ENCODE measurements around the gene DHRS12. TPM values are rescaled to one million over a fixed set of nuclear protein-coding genes. Genes with fewer than 3 reads are reported as not detected.

The DHRS12 gene
- total RNA-seq, 1 experiment from 2014 or later: 8.8 TPM

- Histone ChIP-seq H3K18ac (ENCODE audit: insufficient read length, low read depth, low read length) (no peak overlapping the region), H4K8ac (replicated peaks; ENCODE audit: insufficient read length, low read depth, low read length) (no peak overlapping the region), H2AFZ (ENCODE audit: low read length) (no peak overlapping the region), H3K23me2 (ENCODE audit: insufficient read length, low read depth, low read length, poor library complexity, severe bottlenecking) (no peaks in the 10 kb centered on the region), H3K79me1 (ENCODE audit: insufficient read depth, low read depth, low read length, poor library complexity, severe bottlenecking) (no peaks in the 10 kb centered on the region), H3K14ac (ENCODE audit: insufficient read depth, low read length) (no peak overlapping the region), H3K4me2 (ENCODE audit: insufficient read depth, insufficient read length, low read length) (no peak overlapping the region), H3K56ac (ENCODE audit: insufficient read length, low read depth, low read length) (no peak overlapping the region), H4K20me1 (ENCODE audit: control insufficient read depth, insufficient read depth, insufficient read length) (no peaks in the 10 kb centered on the region), H3K4me1 (ENCODE audit: insufficient read depth, low read length) (no peaks in the 10 kb centered on the region), H4K91ac (ENCODE audit: insufficient read length, low read depth, low read length) (no peak overlapping the region), H4K5ac (ENCODE audit: insufficient read length, low read depth, low read length) (no peak overlapping the region), H3K27ac (ENCODE audit: insufficient read length, low read depth, low read length) (no peak overlapping the region), H3K9me3 (ENCODE audit: control insufficient read depth, low read depth, low read length) (no peaks in the 10 kb centered on the region), H2BK120ac (ENCODE audit: low read depth, low read length, poor library complexity, severe bottlenecking) (no peak overlapping the region), H3K27me3 (ENCODE audit: insufficient read depth, low read length) (no peaks in the 10 kb centered on the region), H3K9ac (ENCODE audit: extremely low read depth, insufficient read length, low read length) (no peak overlapping the region), H2BK5ac (ENCODE audit: insufficient read length, low read length) (no peak overlapping the region), H3K23ac (ENCODE audit: insufficient read length, low read depth, low read length) (no peak overlapping the region), H2BK20ac (ENCODE audit: low read depth, low read length, poor library complexity, severe bottlenecking) (no peak overlapping the region), H2BK12ac (ENCODE audit: insufficient read length, low read depth, low read length) (no peak overlapping the region), H2BK15ac (ENCODE audit: low read depth, low read length) (no peak overlapping the region), H2AK5ac (ENCODE audit: insufficient read length, low read length) (no peak overlapping the region), H3K4ac (ENCODE audit: low read depth, low read length) (no peak overlapping the region), H3K79me2 (ENCODE audit: insufficient read depth, low read length) (no peaks in the 10 kb centered on the region), H3T11ph (ENCODE audit: low read length) (no peak overlapping the region)
- no peak for DNase-seq
- Mint-ChIP-seq H3K36me3 (ENCODE audit: insufficient read depth in 1 of 3, low read depth in 3 of 3) (peaks cover 0 to 3% (median 0%) of the 10 kb centered on the region in 3 experiments; a peak in 1 of 7 replicates), H3K4me3 (no peak overlapping the region), H3K27ac (no peak overlapping the region), H3K9me3 (peaks cover 10 to 11% of the 10 kb centered on the region in 2 experiments; a peak in 4 of 5 replicates), H3K27me3 (ENCODE audit: low read depth) (peaks cover 1% of the 10 kb centered on the region), H3K4me1 (peaks cover 9 to 12% of the 10 kb centered on the region in 2 experiments)
- TF ChIP-seq CTCF (conservative IDR thresholded peaks at IDR 0.05): no peak
- no CpG with 5 or more reads among the region's 3 CpGs for WGBS (ENCODE audit: extremely low coverage, insufficient read length, low lambda C conversion rate)
Observed at GRCh38 chr13:51843529-51843928, 39.6 kb upstream of the DHRS12 start.
